HepG2 (cell line): ENCODE data around the gene ANKZF1. TPM values are rescaled to one million over a fixed set of nuclear protein-coding genes. Genes with fewer than 3 reads are reported as not detected.

Experiments used
- FOXC1 ChIP-seq: sonication (generic); formaldehyde crosslinking; IDR thresholded peaks from 2 replicates; pipeline ENCODE4 v1.8.0; 2022; ENCODE audit warnings: mild to moderate bottlenecking, missing genetic modification reagents, borderline replicate concordance
- MEIS2 ChIP-seq: sonication (generic); formaldehyde crosslinking; IDR thresholded peaks from 2 replicates; pipeline ENCODE4 v1.9.0; 2021; ENCODE audit warnings: mild to moderate bottlenecking, missing genetic modification reagents
- SPEN ChIP-seq: sonication (generic); formaldehyde crosslinking; IDR thresholded peaks from 2 replicates; pipeline ENCODE4 v1.5.1; 2020; ENCODE audit warnings: low read depth, mild to moderate bottlenecking, missing genetic modification reagents
- ZNF441 ChIP-seq: sonication (generic); formaldehyde crosslinking; IDR thresholded peaks from 2 replicates; pipeline ENCODE4 v1.7.0; 2021; ENCODE audit warnings: missing genetic modification reagents, borderline replicate concordance
- ZNF614 ChIP-seq: IDR thresholded peaks from 2 replicates; pipeline ENCODE4 v1.6.1; 2018; ENCODE audit warnings: missing biosample characterization, missing genetic modification reagents, inconsistent platforms, borderline replicate concordance
- ZNF616 ChIP-seq: sonication (generic); formaldehyde crosslinking; IDR thresholded peaks from 2 replicates; pipeline ENCODE4 v1.5.0; 2020; ENCODE audit warnings: low read depth, mild to moderate bottlenecking, missing genetic modification reagents
- ZNF619 ChIP-seq: sonication (generic); formaldehyde crosslinking; IDR thresholded peaks from 2 replicates; pipeline ENCODE4 v1.4.0; 2020; ENCODE audit warnings: mild to moderate bottlenecking, missing genetic modification reagents
- polyA plus RNA-seq, 8 experiments: library from polyadenylated mRNA; depleted of rRNA in 3 of 8; stranded (reverse) in 7 of 8; unstranded in 1 of 8; fragments of >200 nt; fragmentation: Illumina TruSeq in 4 of 8; extraction: Trizol in 4 of 8; gene quantifications; 2 replicates each; pipeline versions ENCODE4 v1.2.1 to v1.2.3, GENCODE V29; 2011 to 2016; ENCODE audit warnings: low read depth in 4 of 8, missing spikeins in 1 of 8, mixed read lengths in 1 of 8; ENCODE audit not compliant: insufficient read depth in 1 of 8
- total RNA-seq, 5 experiments: library from RNA; depleted of rRNA; stranded (reverse); fragments of >200 nt; fragmentation: Illumina TruSeq; extraction: Trizol; gene quantifications; 2 replicates each; pipeline ENCODE4 v1.2.3, GENCODE V29; 2016; ENCODE audit warnings: low read depth in 1 of 5
- TF ChIP-seq, protein P1 (sequence below): sonication (generic); formaldehyde crosslinking; IDR thresholded peaks from 2 replicates; pipeline ENCODE4 v1.4.0; 2020; ENCODE audit warnings: missing genetic modification reagents
- TF ChIP-seq, protein P2 (sequence below): sonication (generic); formaldehyde crosslinking; IDR thresholded peaks from 2 replicates; pipeline ENCODE4 v1.4.0; 2020; ENCODE audit warnings: mild to moderate bottlenecking, missing genetic modification reagents
- TF ChIP-seq, protein P3 (sequence below), 2 experiments: sonication (generic) in 1 of 2; formaldehyde crosslinking in 1 of 2; IDR thresholded peaks; 2 replicates each; pipeline versions ENCODE4 v1.4.0 to v1.6.1; 2018 to 2020; ENCODE audit warnings: missing genetic modification reagents in 2 of 2, borderline replicate concordance in 1 of 2, low read depth in 1 of 2, mild to moderate bottlenecking in 1 of 2, missing biosample characterization in 1 of 2
- TF ChIP-seq, protein P4 (sequence below): sonication (generic); formaldehyde crosslinking; IDR thresholded peaks from 2 replicates; pipeline ENCODE4 v1.5.1; 2020; ENCODE audit warnings: mild to moderate bottlenecking, missing genetic modification reagents, moderate library complexity
- TF ChIP-seq, protein P5 (sequence below): sonication (generic); formaldehyde crosslinking; IDR thresholded peaks from 2 replicates; pipeline ENCODE4 v1.4.0; 2020; ENCODE audit warnings: mild to moderate bottlenecking, low read depth, missing genetic modification reagents
- TF ChIP-seq, protein P6 (sequence below): sonication (generic); formaldehyde crosslinking; IDR thresholded peaks from 2 replicates; pipeline ENCODE4 v1.5.0; 2020; ENCODE audit warnings: missing genetic modification reagents, mild to moderate bottlenecking, borderline replicate concordance

Gene ANKZF1
- total and polyA plus RNA-seq, 2 of the 13 experiments (the other 11 are each of a cell fraction or from before 2014, with no cell fraction given), result 25.3 to 128 TPM

DNA sequence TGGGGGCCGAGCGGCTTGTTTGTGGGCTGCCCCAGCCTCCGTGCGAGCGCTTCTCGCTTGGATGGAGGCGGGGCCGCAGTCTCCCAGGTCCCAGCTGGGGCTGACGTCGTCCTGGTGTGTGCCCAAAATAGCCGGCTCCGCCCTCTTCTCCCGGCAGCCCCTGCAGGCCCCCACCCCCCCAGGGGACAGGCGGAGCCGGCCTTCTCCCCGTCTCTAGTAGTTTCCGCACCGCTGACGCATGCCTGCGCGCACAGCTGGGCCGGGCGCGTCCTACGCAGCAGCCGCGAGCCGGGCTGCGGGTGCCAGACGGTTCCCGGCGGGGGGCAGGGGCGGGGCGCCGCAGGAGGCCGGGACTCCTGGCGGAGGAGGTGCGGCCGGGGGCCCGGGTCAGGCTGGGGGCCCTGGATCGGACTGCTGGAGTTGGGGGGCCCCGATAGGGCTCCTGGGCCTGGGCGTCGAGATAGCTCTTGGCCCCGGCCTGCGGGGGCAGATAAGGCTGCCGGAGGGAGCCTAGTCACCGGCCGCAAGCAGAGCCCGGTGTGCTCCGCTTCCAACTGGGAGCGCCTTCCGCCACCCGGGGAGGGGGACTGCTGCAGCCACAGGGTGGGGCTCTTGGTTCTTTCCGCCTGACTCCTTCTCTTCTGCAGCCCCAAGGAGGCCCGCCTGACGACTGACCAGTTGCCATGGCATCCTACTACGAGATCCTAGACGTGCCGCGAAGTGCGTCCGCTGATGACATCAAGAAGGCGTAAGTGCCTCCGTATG lies 49.7 kb downstream of the ANKZF1 start, which contains the start of gene DNAJB2 (continued):
- TF ChIP-seq, protein P1, sequence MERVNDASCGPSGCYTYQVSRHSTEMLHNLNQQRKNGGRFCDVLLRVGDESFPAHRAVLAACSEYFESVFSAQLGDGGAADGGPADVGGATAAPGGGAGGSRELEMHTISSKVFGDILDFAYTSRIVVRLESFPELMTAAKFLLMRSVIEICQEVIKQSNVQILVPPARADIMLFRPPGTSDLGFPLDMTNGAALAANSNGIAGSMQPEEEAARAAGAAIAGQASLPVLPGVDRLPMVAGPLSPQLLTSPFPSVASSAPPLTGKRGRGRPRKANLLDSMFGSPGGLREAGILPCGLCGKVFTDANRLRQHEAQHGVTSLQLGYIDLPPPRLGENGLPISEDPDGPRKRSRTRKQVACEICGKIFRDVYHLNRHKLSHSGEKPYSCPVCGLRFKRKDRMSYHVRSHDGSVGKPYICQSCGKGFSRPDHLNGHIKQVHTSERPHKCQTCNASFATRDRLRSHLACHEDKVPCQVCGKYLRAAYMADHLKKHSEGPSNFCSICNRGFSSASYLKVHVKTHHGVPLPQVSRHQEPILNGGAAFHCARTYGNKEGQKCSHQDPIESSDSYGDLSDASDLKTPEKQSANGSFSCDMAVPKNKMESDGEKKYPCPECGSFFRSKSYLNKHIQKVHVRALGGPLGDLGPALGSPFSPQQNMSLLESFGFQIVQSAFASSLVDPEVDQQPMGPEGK, result peak; percentile 99
- TF ChIP-seq, protein P2, sequence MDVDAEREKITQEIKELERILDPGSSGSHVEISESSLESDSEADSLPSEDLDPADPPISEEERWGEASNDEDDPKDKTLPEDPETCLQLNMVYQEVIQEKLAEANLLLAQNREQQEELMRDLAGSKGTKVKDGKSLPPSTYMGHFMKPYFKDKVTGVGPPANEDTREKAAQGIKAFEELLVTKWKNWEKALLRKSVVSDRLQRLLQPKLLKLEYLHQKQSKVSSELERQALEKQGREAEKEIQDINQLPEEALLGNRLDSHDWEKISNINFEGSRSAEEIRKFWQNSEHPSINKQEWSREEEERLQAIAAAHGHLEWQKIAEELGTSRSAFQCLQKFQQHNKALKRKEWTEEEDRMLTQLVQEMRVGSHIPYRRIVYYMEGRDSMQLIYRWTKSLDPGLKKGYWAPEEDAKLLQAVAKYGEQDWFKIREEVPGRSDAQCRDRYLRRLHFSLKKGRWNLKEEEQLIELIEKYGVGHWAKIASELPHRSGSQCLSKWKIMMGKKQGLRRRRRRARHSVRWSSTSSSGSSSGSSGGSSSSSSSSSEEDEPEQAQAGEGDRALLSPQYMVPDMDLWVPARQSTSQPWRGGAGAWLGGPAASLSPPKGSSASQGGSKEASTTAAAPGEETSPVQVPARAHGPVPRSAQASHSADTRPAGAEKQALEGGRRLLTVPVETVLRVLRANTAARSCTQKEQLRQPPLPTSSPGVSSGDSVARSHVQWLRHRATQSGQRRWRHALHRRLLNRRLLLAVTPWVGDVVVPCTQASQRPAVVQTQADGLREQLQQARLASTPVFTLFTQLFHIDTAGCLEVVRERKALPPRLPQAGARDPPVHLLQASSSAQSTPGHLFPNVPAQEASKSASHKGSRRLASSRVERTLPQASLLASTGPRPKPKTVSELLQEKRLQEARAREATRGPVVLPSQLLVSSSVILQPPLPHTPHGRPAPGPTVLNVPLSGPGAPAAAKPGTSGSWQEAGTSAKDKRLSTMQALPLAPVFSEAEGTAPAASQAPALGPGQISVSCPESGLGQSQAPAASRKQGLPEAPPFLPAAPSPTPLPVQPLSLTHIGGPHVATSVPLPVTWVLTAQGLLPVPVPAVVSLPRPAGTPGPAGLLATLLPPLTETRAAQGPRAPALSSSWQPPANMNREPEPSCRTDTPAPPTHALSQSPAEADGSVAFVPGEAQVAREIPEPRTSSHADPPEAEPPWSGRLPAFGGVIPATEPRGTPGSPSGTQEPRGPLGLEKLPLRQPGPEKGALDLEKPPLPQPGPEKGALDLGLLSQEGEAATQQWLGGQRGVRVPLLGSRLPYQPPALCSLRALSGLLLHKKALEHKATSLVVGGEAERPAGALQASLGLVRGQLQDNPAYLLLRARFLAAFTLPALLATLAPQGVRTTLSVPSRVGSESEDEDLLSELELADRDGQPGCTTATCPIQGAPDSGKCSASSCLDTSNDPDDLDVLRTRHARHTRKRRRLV, result 0 out of 2 replicates have a peak, but pooled peaks have one; percentile 52
- TF ChIP-seq ZNF441 (CRISPR knock-in tag) (peak; percentile 93), ZNF616 (CRISPR knock-in tag) (peak; percentile 74; the same call in 1 of the 2 replicates), SPEN (CRISPR knock-in tag) (peak; percentile 93; the same call in 1 of the 2 replicates), ZNF619 (CRISPR knock-in tag) (no peak), ZNF614 (0 out of 2 replicates have a peak, but pooled peaks have one; percentile 54), MEIS2 (CRISPR knock-in tag) (peak; percentile 87), FOXC1 (CRISPR knock-in tag) (0 out of 2 replicates have a peak, but pooled peaks have one; percentile 55)
- TF ChIP-seq, protein P3, sequence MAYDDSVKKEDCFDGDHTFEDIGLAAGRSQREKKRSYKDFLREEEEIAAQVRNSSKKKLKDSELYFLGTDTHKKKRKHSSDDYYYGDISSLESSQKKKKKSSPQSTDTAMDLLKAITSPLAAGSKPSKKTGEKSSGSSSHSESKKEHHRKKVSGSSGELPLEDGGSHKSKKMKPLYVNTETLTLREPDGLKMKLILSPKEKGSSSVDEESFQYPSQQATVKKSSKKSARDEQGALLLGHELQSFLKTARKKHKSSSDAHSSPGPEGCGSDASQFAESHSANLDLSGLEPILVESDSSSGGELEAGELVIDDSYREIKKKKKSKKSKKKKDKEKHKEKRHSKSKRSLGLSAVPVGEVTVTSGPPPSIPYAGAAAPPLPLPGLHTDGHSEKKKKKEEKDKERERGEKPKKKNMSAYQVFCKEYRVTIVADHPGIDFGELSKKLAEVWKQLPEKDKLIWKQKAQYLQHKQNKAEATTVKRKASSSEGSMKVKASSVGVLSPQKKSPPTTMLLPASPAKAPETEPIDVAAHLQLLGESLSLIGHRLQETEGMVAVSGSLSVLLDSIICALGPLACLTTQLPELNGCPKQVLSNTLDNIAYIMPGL (CRISPR knock-in tag; IDR thresholded peaks at IDR 0.05; ENCODE audit: borderline replicate concordance in 1 of 2, low read depth in 1 of 2), result peak; percentile 63 to 73; a peak in 2 of 4 replicates
- TF ChIP-seq, protein P4, sequence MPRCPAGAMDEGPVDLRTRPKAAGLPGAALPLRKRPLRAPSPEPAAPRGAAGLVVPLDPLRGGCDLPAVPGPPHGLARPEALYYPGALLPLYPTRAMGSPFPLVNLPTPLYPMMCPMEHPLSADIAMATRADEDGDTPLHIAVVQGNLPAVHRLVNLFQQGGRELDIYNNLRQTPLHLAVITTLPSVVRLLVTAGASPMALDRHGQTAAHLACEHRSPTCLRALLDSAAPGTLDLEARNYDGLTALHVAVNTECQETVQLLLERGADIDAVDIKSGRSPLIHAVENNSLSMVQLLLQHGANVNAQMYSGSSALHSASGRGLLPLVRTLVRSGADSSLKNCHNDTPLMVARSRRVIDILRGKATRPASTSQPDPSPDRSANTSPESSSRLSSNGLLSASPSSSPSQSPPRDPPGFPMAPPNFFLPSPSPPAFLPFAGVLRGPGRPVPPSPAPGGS, result peak; percentile 71; the same call in 1 of the 2 replicates
- TF ChIP-seq, protein P5, sequence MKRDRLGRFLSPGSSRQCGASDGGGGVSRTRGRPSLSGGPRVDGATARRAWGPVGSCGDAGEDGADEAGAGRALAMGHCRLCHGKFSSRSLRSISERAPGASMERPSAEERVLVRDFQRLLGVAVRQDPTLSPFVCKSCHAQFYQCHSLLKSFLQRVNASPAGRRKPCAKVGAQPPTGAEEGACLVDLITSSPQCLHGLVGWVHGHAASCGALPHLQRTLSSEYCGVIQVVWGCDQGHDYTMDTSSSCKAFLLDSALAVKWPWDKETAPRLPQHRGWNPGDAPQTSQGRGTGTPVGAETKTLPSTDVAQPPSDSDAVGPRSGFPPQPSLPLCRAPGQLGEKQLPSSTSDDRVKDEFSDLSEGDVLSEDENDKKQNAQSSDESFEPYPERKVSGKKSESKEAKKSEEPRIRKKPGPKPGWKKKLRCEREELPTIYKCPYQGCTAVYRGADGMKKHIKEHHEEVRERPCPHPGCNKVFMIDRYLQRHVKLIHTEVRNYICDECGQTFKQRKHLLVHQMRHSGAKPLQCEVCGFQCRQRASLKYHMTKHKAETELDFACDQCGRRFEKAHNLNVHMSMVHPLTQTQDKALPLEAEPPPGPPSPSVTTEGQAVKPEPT (CRISPR knock-in tag), result peak; percentile 31; the same call in 1 of the 2 replicates
- TF ChIP-seq, protein P6, sequence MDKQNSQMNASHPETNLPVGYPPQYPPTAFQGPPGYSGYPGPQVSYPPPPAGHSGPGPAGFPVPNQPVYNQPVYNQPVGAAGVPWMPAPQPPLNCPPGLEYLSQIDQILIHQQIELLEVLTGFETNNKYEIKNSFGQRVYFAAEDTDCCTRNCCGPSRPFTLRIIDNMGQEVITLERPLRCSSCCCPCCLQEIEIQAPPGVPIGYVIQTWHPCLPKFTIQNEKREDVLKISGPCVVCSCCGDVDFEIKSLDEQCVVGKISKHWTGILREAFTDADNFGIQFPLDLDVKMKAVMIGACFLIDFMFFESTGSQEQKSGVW, result 0 out of 2 replicates have a peak, but pooled peaks have one; percentile 65
